Left ventricle myocardium superior (tissue), 1 donor: ENCODE data around the gene SCRT2. TPM values are rescaled to one million over a fixed set of nuclear protein-coding genes. Genes with fewer than 3 reads are reported as not detected.
A peak's percentile ranks its signal among the peaks of the same experiment; 100 is the strongest.
"Not testable (repeated sequence)": the region's sequence is repeated elsewhere in the genome, so short reads cannot be mapped to it uniquely, and the experiment has no call there.

ENCODE experiments used
- ATAC-seq: fragments of 200-7000 bp; cut with Tn5 transposase; one replicate; pipeline ENCODE4 v1.9.1; 2020; ENCODE audit warnings: mild to moderate bottlenecking, moderate library complexity
- DNase-seq: peaks from one replicate; pipeline ENCODE4 v3.0.0-alpha.2; 2020
- intact Hi-C: fragments of 100-400 bp; cut with micrococcal nuclease; formaldehyde crosslinking; loops from one replicate; pipeline ENCODE4 v1.11.0; 2022
- total RNA-seq: library from RNA; stranded (reverse); fragmentation: NEBNext Ultra II Directional; extraction: Animal tissue kit (Norgen Biotek cat#: 25700); gene quantifications from one replicate; pipeline ENCODE4 v1.2.1, GENCODE V29; 2021
- donor health status: DM: no; HTN: yes; CAD: no; lungs with severe emphysema.

SCRT2 gene
- total RNA-seq, 1 donor from 2014 or later: not detected

DNA sequence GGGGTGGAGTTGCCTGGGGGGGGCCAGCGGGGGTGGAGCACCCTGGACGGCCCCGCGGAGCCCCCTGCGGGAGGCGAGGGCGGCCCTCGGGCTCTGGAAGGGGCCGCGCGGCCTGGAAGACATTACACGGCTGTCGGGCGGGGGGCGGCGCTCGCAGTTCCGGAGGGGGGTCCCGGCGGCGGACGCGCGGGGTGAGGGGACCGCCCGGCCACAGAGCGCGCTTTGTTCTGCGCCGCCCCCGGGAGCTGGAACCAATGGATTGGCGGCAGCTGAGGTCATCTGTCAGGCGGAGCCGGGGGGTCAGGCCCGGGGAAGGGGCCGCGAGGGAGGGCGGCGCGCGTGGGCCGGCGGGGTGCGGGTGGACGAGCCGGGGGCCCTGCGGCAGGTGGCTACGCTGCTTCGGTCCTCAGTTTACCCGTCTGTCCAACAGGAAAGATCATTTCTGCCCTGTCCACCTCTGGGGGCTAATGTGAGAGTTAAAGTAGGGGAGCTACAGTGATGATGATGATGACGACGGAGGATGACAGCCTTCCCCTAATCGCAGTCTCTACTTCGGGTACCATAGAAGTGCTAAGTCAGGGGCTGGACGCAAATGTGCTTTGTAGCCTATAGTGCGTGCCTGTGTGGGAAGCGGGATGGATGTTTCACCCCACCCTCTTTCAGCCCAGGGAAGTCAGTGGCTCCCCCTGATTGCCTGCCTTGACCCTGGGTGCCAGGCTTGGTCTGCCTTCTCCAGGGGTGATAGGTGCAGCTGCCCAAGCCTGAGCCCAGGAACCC, 33.0 kb downstream of the SCRT2 start:
- DNase-seq: peak; percentile 67
- ATAC-seq: peak; percentile 65
- intact Hi-C loops: loop anchor here (5.0 kb wide), 1 partner anchor 80 kb away; no protein-coding TSS in a partner anchor

DNA sequence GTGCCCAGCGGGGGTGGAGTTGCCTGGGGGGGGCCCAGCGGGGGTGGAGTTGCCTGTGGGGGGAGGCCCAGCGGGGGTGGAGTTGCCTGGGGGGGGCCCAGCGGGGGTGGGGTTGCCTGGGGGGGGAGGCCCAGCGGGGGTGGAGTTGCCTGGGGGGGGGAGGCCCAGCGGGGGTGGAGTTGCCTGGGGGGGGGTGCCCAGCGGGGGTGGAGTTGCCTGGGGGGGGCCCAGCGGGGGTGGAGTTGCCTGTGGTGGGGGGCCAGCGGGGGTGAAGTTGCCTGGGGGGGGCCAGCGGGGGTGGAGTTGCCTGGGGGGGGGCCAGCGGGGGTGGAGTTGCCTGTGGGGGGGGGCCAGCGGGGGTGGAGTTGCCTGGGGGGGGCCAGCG, 33.6 kb downstream of the SCRT2 start:
- DNase-seq, ATAC-seq: not testable (repeated sequence)
- intact Hi-C loops: loop anchor here (5.0 kb wide), 1 partner anchor 80 kb away; no protein-coding TSS in a partner anchor

DNA sequence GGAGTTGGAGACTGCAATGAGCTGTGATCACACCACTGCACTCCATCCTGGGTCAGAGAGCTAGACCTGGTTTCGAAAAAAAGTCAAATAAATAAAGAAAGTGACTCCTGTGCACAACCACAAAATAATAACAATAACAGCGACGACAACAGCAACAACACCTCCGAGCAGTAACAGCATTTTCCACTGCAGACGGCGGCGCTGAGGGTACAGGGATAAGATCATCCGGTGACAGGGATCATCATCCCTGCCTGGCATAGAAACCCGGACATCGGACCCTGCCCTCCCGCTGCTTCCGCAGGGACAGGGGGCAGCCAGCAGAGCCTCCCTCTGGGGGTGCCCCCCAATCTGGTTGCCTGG, 34.1 kb downstream of the SCRT2 start:
- ATAC-seq: no peak
- intact Hi-C loops: loop anchor here (5.0 kb wide), 1 partner anchor 79 kb away; no protein-coding TSS in a partner anchor
- DNase-seq: no peak

DNA sequence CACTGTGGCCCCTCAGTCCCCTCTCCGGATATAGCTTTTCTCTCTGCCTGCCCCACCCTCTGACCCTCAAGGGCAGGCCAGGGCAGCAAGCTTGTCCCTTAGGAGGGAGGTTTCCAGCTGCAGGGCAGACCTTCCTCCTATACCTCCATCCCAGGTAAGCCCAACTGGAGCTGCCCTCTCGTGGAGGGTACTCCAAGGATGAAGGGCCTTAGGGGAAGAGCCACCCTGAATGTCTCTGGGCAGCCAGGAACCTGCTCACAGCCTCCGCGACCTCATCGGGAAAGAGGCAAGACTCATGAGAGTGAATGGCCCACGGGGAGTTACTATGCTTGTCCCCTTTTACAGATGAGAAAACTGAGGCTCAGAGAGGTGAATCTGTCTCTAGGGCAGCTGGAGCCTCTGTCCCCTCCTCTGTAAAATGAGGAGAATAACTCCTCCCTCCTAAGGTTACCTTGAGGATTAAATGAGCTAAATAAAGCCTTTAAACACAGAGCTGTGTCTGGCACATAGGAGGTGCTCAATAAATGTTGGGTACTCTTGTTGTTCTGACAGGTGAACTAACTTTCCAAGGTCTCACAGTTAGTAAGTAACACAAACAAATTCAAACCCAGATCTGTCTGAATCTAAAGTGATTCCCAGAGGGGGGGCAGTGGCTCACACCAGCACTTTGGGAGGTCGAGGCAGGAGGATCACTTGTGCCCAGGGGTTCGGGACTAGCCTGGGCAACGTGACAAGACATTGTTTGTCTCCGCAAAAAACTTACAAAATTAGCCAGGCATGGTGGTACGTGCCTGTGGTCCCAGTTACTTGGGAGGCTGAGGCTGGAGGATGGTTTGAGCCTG, 34.7 kb downstream of the SCRT2 start:
- DNase-seq (no peak), ATAC-seq (no peak)
- intact Hi-C loops: loop anchor here (5.0 kb wide), 1 partner anchor 79 kb away; no protein-coding TSS in a partner anchor

DNA sequence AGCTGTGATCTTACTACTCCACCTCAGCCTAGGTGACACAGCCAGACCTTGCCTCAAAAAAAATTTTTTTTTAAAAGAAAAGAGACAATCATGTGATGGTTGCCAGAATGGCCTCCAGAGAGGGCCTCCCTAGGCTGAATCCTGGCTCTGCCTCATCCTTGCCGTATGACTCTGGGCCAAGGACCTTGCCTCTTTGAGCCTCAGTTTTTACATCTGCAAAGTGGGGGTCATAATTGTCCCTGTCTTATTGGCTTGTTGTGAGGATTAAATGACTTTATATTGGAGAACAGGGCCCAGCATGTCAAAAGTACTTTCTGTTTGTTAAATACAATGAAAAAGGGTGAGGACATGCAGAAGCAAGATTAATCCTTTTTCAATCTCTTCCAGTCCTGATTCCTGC, 37.0 kb downstream of the SCRT2 start:
- DNase-seq (no peak), ATAC-seq (no peak)
- intact Hi-C loops: no loop called here

DNA sequence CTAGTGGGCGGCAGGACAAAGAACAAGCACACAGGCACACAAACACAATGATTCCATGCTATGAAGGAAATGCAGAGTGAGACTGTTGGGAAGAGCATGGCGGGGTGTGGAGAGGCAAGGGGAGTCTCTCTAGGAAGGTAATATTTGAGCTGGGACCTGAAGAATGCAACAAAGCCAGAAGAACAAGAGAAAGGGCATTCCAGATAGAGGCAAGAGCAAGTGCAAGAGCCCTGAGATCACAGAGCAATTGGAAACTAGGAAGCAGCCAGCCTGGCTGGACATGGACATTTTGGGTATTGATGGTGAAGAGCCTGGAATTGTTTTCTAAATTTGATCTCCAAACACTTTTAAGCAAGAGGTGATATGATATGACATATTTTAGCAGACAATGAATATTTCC, 38.0 kb downstream of the SCRT2 start:
- intact Hi-C loops: no loop called here
- DNase-seq (no peak), ATAC-seq (no peak)

DNA sequence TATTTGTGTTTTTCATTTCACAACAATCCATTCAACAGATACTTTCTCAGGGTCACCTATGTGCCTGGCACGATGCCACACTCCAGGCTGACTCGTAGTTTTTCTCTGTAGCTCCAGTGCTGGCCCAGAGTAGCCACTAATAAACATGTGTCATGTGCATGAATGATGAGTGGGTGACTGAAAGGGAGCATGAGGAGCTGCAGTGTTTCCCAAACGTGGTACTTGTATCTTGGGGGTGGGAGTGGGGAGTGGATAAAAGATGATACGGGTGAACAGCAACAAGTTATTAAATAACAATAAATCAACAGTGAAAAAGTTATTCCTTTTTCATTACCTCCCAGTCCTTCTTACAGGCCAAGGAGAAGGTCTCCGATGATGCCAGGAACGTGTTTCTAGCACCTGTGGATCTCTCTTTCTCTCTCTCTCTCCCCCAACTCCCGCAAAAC, 39.7 kb downstream of the SCRT2 start:
- intact Hi-C loops: no loop called here
- peak; percentile 35 for DNase-seq
- peak; percentile 31 for ATAC-seq

DNA sequence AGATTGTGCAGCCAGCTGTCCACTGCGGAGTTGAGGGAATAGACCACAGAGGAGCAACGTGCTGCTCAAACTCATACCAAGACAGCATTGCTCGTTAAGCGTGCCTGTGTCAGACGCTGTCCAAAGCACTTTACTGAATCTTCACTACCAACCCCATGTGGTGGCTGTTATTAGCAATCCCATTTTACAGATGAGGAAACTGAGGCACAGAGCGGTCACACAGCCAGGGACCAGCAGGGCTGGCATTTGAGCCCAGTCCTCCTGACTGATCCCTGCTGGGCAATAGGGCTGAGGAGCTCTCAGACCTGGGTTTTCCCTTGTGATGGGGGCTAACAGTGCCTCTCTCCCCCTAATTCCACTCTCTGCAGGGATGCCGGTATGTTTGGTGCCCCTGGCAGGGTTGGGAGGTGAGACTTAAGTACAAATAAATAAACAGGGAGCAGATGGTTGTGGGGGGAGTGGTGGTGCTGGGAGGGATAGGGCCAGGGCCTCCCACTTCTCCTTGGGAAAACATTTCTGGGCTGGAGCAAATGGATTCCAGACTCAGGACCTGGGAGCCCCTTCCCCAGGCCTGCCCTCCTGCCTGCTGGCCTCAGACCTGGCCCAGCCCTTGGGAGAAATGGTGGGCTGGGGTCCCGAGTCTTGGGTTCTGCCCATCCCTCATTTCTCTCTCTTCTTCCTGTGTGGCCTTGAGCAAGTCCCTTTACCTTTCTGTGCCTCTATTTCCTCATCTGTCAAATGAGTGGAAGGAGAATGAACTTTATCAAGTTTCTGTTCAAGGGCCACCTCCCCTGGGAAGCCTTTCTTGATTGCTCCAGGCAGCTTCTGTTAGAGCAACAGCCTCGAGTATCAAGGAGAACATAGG, 40.3 kb downstream of the SCRT2 start:
- DNase-seq: no peak
- ATAC-seq: no peak
- intact Hi-C loops: no loop called here

DNA sequence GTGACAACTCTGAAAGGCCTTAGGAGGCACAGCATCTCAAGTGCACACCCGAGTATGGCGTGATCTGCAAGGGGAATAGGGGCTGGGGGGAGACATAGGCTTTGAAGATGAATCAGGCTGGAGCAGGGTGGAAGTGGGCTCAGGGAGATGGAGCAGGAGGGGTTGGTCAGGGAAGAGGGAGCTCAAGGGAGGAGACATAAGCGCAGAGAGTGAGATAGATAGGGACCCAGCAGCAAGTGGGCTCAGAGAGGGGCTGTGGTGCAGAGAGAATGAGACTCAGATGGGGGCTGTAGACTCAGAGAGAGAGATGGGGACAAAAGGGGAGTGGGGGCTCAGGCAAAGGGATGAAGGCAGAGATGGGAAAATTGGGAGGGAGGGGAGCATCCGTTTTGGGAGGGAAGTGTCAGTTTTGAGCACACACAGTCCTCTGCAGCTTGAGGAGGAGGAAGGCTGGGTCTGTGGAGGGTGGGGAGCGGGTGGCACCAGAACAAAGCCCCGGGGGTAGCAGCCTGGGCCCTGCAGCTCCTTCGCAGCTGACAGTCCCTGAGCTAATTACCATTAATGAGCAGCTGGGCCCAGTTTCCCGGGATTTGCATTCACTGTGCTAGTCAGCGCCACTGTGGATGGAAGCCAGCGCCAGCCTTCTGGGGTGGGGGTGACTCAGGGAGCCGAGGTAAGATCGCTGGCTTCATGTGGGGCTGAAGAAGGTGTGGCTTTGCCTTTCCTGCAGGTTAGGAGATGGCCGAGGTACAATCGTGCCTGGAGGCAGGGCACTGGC, 41.3 kb downstream of the SCRT2 start:
- intact Hi-C loops: no loop called here
- DNase-seq (no peak), ATAC-seq (no peak)

DNA sequence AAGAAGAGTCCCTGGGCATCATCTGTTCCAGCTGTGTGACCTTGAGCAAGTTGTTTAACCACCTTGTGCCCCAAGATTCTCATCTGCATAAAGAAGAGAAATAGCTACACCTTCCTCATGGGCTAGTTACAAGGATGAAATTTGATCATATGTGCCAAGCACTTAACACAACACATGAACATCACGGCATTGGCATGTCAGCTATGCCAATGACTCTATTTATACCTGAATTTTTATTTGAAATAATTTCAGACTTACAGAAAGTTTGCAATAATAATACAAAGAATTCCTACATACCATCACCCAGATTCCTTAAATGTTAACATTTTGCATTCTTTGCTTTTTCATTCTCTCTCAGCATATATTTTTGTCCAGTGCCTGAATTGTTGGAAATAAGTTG, 44.5 kb downstream of the SCRT2 start:
- intact Hi-C loops: no loop called here

DNA sequence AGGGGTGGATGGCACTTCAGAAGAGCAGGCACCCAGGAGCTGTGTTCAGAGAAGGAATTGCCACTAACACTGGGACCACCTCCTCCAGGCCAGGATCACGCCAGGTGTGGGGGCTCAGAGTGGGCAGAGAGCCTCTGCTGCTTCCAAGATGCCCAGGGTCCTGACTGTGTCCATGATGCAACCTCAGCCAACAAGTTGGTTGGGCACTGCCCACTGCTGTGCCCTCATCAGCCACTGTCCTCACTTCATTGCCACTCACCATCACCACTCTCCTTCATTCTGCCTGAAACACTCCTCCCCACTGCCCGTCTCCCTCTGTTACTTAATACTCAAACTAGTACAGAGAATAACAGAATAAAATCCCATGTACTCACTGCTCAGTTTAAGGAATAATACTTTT, 49.0 kb downstream of the SCRT2 start:
- intact Hi-C loops: no loop called here
- DNase-seq: no peak
- ATAC-seq: no peak

More for the DNA sequence above, 44.5 kb downstream of the SCRT2 start:
- DNase-seq (no peak), ATAC-seq (no peak)

DNA sequence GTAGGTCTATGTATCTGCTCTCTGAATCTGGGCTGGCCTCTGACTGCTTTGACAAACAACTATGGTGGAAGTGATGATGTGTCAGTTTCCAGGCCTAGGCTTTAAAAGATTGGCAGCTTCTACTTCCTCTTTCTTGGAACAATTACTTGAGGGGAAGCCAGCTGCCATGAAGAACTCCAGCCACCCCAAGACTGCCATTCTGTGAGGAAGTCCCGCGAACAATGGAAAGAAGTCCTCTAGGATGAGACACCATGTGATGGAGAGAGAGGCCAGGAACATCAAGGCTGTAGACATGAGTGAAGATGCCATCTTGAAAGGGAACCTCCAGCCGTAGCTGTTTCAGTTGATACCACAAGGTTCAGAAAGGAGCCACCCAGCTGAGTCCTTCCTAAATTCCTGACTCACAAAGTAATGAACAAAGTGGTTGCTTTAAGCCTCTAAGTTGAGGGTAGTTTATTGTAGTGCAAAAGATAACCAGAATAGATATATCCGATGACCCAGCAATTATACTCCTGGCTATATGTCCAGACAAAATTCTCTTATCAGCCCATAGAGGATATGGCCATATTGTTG, 50.2 kb downstream of the SCRT2 start:
- ATAC-seq (peak; percentile 22), DNase-seq (no peak)
- intact Hi-C loops: no loop called here

DNA sequence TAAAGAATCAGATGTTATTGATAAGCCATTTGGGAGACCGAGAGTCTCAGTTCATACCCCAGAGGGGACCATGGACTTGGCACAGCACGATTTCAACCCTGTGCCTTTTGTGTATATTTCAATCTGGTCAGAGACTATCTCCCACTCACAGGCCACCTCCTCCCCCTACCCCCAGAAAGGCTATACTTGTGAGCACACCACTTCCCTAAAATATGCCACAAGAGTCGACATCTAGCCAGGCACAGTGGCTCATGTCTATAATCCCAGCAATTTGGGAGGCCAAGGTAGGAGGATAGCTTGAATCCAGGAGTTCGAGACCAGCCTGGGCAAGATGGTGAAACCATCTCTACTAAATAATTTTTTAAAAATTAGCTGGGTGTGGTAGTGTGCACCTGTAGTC, 51.9 kb downstream of the SCRT2 start:
- intact Hi-C loops: no loop called here
- ATAC-seq: no peak
- no peak for DNase-seq

DNA sequence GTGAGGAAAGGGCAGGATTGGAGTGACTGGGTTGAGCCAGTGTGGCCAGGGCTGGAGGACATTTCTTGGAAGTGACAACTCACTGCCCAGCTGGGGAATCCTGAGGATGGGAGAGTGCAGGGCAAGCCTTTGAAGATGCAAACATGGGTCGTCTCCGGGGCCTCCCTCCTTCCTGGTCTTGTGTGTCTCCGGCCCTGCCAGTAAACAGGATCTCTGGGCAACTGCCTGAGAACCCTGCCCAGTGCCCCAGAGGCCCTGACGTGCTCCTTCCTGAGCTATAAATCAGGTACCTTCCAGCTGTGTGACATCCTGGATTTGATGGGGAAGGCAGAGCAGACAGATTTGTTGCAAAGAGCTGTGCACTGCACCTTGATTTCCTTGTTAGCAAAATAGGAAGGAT, 52.6 kb downstream of the SCRT2 start:
- ATAC-seq: no peak
- DNase-seq: no peak
- intact Hi-C loops: no loop called here

DNA sequence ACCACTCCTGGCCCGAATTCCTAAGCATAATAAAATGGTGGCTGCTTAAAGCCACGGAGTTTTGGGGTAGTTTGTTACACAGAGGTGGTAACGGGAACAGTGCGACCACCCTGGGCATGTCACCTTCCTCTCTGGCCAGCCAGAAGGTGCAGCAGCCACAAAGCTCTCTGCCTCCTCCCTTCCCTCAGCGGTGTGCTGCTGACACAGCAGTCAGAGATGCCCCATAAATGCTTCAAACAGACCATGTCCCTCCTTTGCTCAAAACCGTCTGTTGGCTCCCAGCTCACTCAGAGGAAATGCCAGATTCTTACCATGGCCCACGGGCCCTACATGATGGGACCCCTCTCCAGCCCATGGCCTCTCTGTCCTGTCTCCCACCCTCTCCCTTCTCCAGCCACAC, 53.4 kb downstream of the SCRT2 start:
- DNase-seq (no peak), ATAC-seq (no peak)
- intact Hi-C loops: no loop called here

DNA sequence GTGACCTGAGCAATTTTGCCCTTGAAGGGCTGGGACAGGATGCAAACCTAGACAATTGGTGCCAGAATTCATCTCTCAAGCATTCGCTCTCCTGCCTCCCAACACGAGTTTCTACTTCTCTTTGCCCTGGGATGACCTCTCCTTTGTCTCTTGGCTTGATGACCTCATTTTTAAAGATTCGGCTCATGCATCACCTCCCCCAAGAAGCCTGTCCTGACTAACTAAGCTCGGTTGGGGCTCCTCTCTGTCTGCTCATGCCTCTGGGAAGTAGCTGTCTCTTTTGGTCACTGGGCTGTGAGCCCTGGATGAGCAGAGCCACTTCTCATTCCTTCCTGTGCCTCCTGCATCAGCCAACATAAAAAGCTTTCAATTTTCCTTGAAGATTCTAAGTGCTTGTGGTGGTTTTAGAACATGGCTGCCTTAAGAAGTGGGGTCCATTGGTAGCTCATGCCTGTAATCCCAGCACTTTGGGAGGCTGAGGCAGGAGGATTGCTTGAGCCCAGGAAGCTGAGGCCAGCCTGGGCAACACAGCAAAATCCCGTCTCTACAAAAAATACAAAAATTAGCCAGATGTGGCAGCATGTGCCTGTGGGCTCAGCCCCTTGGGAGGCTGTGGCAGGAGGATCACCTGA, 54.4 kb downstream of the SCRT2 start:
- ATAC-seq (no peak), DNase-seq (no peak)
- intact Hi-C loops: no loop called here

DNA sequence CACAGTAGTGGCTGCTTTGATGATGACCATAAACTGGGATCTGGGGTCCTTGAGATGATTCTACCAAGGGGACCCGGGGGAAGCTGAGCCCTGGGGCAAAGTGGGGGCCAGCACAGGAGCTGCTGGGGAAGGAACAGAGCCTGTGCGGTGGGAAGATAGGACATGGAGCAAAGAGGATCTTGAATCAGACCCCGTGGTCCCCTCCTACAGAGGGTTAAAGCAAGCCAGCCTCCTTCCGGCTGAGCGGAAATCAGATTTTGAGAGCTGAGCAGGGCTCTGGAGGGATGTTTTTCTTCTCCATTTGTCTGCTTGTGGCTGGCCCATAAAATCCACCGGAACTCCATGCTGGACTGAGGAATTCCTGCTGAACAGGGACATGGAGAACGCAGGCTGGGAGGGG, 55.4 kb downstream of the SCRT2 start:
- ATAC-seq (no peak), DNase-seq (no peak)
- intact Hi-C loops: no loop called here

DNA sequence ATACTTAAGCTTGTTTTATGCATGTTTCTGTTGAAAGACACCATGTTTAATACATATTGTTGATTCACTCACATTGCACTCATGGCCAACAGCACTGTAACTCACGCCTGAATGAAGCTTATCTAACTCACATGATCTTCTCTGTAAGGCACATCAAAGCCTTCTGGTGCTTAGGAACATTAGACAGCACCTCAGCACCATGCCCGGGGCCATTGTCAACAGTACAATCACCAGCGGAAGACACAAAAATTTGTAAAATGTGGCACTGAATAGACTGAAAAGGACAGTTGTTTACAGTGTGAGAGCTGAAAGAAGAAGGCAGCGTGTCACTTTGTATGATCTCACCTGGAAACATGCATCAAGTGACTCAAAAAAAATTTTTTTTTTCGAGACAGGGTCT, 56.6 kb downstream of the SCRT2 start:
- no peak for DNase-seq
- ATAC-seq: peak; percentile 28
- intact Hi-C loops: no loop called here
